Neural cell (in vitro differentiated cells): Measurements from ENCODE around the gene ZFPL1.

ENCODE experiments used
- EZH2 ChIP-seq: fragments of 200-600, 300-800 bp; shearing (Covaris generic), sonication (generic); IDR thresholded peaks from 2 replicates; pipeline ENCODE4 v1.6.1; 2014; ENCODE audit warnings: antibody characterized with exemption, low read length, borderline replicate concordance, mild to moderate bottlenecking; ENCODE audit not compliant: insufficient read depth, poor library complexity, severe bottlenecking
- MXI1 ChIP-seq: fragments of 450-650 bp; conservative IDR thresholded peaks from 2 replicates; pipeline ENCODE4 v1.6.1; 2014; ENCODE audit warnings: antibody characterized with exemption, mild to moderate bottlenecking; ENCODE audit not compliant: poor library complexity, severe bottlenecking
- POLR2AphosphoS5 ChIP-seq: IDR thresholded peaks from 2 replicates; pipeline ENCODE4 v1.6.1; 2012
- RAD21 ChIP-seq: fragments of 450-650 bp; conservative IDR thresholded peaks from 2 replicates; pipeline ENCODE4 v1.6.1; 2014; ENCODE audit warnings: antibody characterized with exemption, mild to moderate bottlenecking, moderate library complexity
- SMC3 ChIP-seq: fragments of 450-650 bp; conservative IDR thresholded peaks from 2 replicates; pipeline ENCODE4 v1.6.1; 2014; ENCODE audit warnings: antibody characterized with exemption, mild to moderate bottlenecking, moderate library complexity; ENCODE audit not compliant: poor library complexity
- TAF1 ChIP-seq: IDR thresholded peaks from 2 replicates; pipeline ENCODE4 v1.6.1; 2012; ENCODE audit warnings: low read depth
- TF ChIP-seq, protein P1 (sequence below): fragments of 450-650 bp; IDR thresholded peaks from 2 replicates; pipeline ENCODE4 v1.5.1; 2014; ENCODE audit warnings: antibody characterized with exemption, mild to moderate bottlenecking, moderate library complexity; ENCODE audit not compliant: poor library complexity, severe bottlenecking

DNA sequence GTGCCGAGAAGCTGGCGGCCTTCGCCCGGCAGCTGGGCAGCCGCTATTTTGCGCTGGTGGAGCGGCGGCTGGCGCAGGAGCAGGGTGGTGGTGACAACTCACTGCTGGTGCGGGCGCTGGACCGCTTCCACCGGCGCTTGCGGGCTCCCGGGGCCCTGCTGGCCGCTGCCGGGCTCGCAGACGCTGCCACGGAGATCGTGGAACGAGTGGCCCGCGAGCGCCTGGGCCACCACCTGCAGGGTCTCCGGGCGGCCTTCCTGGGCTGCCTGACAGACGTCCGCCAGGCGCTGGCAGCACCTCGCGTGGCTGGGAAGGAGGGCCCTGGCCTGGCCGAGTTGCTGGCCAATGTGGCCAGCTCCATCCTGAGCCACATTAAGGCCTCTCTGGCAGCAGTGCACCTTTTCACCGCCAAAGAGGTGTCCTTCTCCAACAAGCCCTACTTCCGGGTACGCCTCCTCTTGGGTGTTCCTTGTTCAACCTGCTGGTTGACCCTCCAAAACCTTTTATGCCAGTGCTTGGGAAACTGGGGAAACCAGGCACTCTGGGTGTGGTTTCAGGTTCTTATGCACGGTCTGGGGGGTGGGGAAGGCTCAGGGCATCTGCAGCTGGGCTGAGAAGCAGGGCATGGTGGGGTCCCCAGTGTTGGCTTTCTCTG is 24.6 kb downstream of the ZFPL1 start:
- no peak for TF ChIP-seq EZH2
- no peak for TF ChIP-seq POLR2AphosphoS5
- TF ChIP-seq, protein P1, sequence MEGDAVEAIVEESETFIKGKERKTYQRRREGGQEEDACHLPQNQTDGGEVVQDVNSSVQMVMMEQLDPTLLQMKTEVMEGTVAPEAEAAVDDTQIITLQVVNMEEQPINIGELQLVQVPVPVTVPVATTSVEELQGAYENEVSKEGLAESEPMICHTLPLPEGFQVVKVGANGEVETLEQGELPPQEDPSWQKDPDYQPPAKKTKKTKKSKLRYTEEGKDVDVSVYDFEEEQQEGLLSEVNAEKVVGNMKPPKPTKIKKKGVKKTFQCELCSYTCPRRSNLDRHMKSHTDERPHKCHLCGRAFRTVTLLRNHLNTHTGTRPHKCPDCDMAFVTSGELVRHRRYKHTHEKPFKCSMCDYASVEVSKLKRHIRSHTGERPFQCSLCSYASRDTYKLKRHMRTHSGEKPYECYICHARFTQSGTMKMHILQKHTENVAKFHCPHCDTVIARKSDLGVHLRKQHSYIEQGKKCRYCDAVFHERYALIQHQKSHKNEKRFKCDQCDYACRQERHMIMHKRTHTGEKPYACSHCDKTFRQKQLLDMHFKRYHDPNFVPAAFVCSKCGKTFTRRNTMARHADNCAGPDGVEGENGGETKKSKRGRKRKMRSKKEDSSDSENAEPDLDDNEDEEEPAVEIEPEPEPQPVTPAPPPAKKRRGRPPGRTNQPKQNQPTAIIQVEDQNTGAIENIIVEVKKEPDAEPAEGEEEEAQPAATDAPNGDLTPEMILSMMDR, result no peak
- no peak for TF ChIP-seq MXI1
- no peak for TF ChIP-seq TAF1
- TF ChIP-seq RAD21, result no peak
- TF ChIP-seq SMC3, result no peak
